HFF-Myc (cell line): Measurements from ENCODE around the gene SLC45A1.

ENCODE experiments used
- DNase-seq: peaks from one replicate; pipeline ENCODE4 v3.0.0-alpha.2; 2011; ENCODE audit warnings: low read depth; ENCODE audit errors: extremely low read depth
- H3K4me3 ChIP-seq: replicated peaks from 2 replicates; pipeline ENCODE4 v1.5.1; 2011; ENCODE audit warnings: low read depth, mild to moderate bottlenecking, control low read depth, low read length
- CTCF ChIP-seq: IDR thresholded peaks from 2 replicates; pipeline ENCODE4 v1.5.1; 2012; ENCODE audit warnings: mild to moderate bottlenecking, low read depth, low read length, control low read depth; ENCODE audit errors: missing control alignments

SLC45A1 gene

GRCh38 chr1:8318436-8318835 is 522 bp downstream of the SLC45A1 start:
- TF ChIP-seq CTCF: no peak
- no peak for DNase-seq
- peak overlapping the region; percentile 45 for H3K4me3 ChIP-seq

GRCh38 chr1:8321612-8322011 is 3.7 kb downstream of the SLC45A1 start:
- no peak for DNase-seq
- no peak for TF ChIP-seq CTCF
- H3K4me3 ChIP-seq: no peak overlapping the region

- no peak for TF ChIP-seq CTCF
- no peak for DNase-seq
- no peak overlapping the region for H3K4me3 ChIP-seq
These were observed 5.8 kb downstream of the SLC45A1 start for GRCh38 chr1:8323706-8324105.

GRCh38 chr1:8324176-8324810 is 6.4 kb downstream of the SLC45A1 start:
- H3K4me3 ChIP-seq: no peak overlapping the region
- TF ChIP-seq CTCF: no peak
- DNase-seq: no peak

GRCh38 chr1:8325771-8326170 is 7.9 kb downstream of the SLC45A1 start:
- DNase-seq: no peak
- TF ChIP-seq CTCF: no peak
- H3K4me3 ChIP-seq: no peak overlapping the region

- TF ChIP-seq CTCF: no peak
- DNase-seq: no peak
These were observed 8.4 kb downstream of the SLC45A1 start for GRCh38 chr1:8326265-8326664.

GRCh38 chr1:8328271-8328670 is 10.4 kb downstream of the SLC45A1 start:
- H3K4me3 ChIP-seq: no peak overlapping the region
- no peak for DNase-seq
- no peak for TF ChIP-seq CTCF

More at GRCh38 chr1:8326265-8326664, 8.4 kb downstream of the SLC45A1 start:
- H3K4me3 ChIP-seq: no peak overlapping the region
